Naive thymus-derived CD8-positive, alpha-beta T cell (primary cell): Measurements from ENCODE around the gene INPP5A. TPM values are rescaled to one million over a fixed set of nuclear protein-coding genes. Genes with fewer than 3 reads are reported as not detected.

Source experiments
- ATAC-seq, 2 donors: fragments of 150-1000 bp; cut with Tn5 transposase in 1 of 2; sonication (Bioruptor Pico), chemical (Tn5 transposase) in 1 of 2; 1 replicate in 1 of 2; 2 replicates in 1 of 2; pipeline ENCODE4 v1.10.0; 2021; ENCODE audit warnings: mild to moderate bottlenecking in 2 of 2, moderate library complexity in 2 of 2
- POLR2A ChIA-PET: fragments of 350-600 bp; sonication (Branson Sonifier 250); formaldehyde crosslinking; loops from one replicate; lab custom pipeline; 2021; ENCODE audit warnings: antibody characterized with exemption; lab: Charles Lee
- DNase-seq, 10 donors: peaks; one replicate each; pipeline versions ENCODE4 v3.0.0 to v3.0.0-alpha.2; 2020 to 2022
- H3K27ac Mint-ChIP-seq, 10 donors: one replicate each; pipeline ENCODE4 v1.8.0; 2020 to 2022; ENCODE audit warnings: mild to moderate bottlenecking in 10 of 10, mixed read lengths in 10 of 10, moderate library complexity in 4 of 10, inconsistent platforms in 1 of 10
- H3K27me3 Mint-ChIP-seq, 5 donors: one replicate each; pipeline ENCODE4 v1.8.0; 2021 to 2022; ENCODE audit warnings: mixed read lengths in 5 of 5
- H3K36me3 Mint-ChIP-seq, 3 donors: one replicate each; pipeline ENCODE4 v1.8.0; 2020 to 2022; ENCODE audit warnings: mixed read lengths in 3 of 3, mild to moderate bottlenecking in 2 of 3, inconsistent platforms in 1 of 3
- H3K4me1 Mint-ChIP-seq, 4 donors: one replicate each; pipeline ENCODE4 v1.8.0; 2021 to 2022; ENCODE audit warnings: mixed read lengths in 4 of 4
- H3K4me3 Mint-ChIP-seq, 10 donors: one replicate each; pipeline ENCODE4 v1.8.0; 2020 to 2022; ENCODE audit warnings: mild to moderate bottlenecking in 10 of 10, mixed read lengths in 10 of 10, moderate library complexity in 6 of 10, inconsistent platforms in 1 of 10
- H3K9me3 Mint-ChIP-seq, 9 donors: one replicate each; pipeline ENCODE4 v1.8.0; 2020 to 2022; ENCODE audit warnings: mixed read lengths in 9 of 9, mild to moderate bottlenecking in 3 of 9, inconsistent platforms in 1 of 9, moderate library complexity in 1 of 9
- polyA plus RNA-seq, 3 donors: library from polyadenylated mRNA; unstranded; fragments of 300-500 nt; fragmentation: Illumina TruSeq; gene quantifications; one replicate each; pipeline ENCODE4 v1.2.3, GENCODE V29; 2021
- total RNA-seq, 8 experiments: library from RNA in 2 of 8; stranded (reverse) in 2 of 8; gene quantifications; one replicate each; pipeline ENCODE4 v1.2.3 and lab custom pipeline; 2021 to 2026

Gene INPP5A
- total and polyA plus RNA-seq, 5 experiments from 2014 or later: 0.51 to 33.7 (median 3.9) TPM

DNA sequence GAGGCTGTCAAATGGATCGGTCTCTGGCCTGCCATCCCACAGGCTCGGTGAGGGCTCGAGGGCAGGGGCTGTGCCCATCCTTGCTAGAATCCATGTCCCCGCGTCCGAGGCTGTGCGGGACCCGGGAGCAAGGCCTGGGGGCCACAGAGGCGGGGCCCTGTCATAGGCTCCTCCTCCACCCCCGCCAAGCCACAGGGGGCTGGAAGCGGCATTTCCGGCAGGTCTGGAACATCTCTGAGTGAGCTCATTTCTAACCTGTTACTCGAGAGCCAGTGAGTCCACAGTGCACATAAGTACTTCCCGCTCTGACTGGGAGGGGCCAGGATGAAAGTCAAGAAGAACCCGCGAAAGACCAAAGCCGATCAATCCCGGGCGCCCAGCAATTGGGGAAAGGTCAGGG lies 190.7 kb downstream of the INPP5A start:
- ATAC-seq: no peak
- no peaks in the 10 kb centered on the region for H3K27me3 Mint-ChIP-seq
- no peak overlapping the region for H3K27ac Mint-ChIP-seq
- peaks cover 0 to 4% (median 2%) of the 10 kb centered on the region in 4 donors for H3K4me1 Mint-ChIP-seq
- POLR2A ChIA-PET: no interaction called here
- no peaks in the 10 kb centered on the region for H3K9me3 Mint-ChIP-seq
- H3K36me3 Mint-ChIP-seq: peaks cover 0 to 39% (median 11%) of the 10 kb centered on the region in 3 donors
- DNase-seq: no peak
- H3K4me3 Mint-ChIP-seq: no peak overlapping the region

DNA sequence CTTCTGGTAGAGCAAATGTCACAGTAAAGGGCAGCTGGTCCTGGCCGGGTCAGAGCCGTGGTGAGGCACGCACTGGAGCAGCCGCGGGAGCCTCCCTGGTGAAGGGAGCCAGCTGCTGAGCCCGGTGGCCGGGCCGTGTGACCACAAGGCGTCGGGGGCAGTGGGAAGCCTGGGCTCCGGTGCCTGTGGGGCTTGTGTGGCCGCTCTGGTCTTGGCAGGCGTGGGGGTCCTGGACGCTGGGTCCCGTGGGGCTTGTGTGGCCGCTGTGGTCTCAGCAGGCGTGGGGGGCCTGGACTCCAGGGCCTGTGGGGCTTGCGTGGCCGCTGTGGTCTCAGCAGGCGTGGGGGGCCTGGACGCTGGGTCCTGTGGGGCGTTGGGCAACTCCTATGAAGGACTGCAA lies 191.2 kb downstream of the INPP5A start:
- Mint-ChIP-seq H3K27ac (no peak overlapping the region), H3K36me3 (peaks cover 0 to 39% (median 11%) of the 10 kb centered on the region in 3 donors), H3K27me3 (no peaks in the 10 kb centered on the region), H3K4me3 (no peak overlapping the region), H3K9me3 (no peaks in the 10 kb centered on the region), H3K4me1 (peaks cover 0 to 4% (median 2%) of the 10 kb centered on the region in 4 donors)
- ATAC-seq (no peak), DNase-seq (no peak)
- POLR2A ChIA-PET: no interaction called here

- no peak for DNase-seq
- H3K27me3 Mint-ChIP-seq: no peaks in the 10 kb centered on the region
- H3K4me3 Mint-ChIP-seq: no peak overlapping the region
- H3K27ac Mint-ChIP-seq: peak overlapping the region in 1 of 10 donors; percentile 53
- no peak for ATAC-seq
- H3K9me3 Mint-ChIP-seq: no peaks in the 10 kb centered on the region
- H3K4me1 Mint-ChIP-seq: peaks cover 0 to 4% (median 2%) of the 10 kb centered on the region in 4 donors
- peaks cover 0 to 27% (median 9%) of the 10 kb centered on the region in 3 donors for H3K36me3 Mint-ChIP-seq
- POLR2A ChIA-PET: no interaction called here
Observed at GRCh38 chr10:132729810-132730572, 192.4 kb downstream of the INPP5A start.

- Mint-ChIP-seq H3K9me3 (no peaks in the 10 kb centered on the region), H3K27ac (peak overlapping the region in 1 of 10 donors; percentile 53), H3K36me3 (peaks cover 0 to 22% (median 9%) of the 10 kb centered on the region in 3 donors)
Observed at GRCh38 chr10:132730573-132730953, 193.0 kb downstream of the INPP5A start.

DNA sequence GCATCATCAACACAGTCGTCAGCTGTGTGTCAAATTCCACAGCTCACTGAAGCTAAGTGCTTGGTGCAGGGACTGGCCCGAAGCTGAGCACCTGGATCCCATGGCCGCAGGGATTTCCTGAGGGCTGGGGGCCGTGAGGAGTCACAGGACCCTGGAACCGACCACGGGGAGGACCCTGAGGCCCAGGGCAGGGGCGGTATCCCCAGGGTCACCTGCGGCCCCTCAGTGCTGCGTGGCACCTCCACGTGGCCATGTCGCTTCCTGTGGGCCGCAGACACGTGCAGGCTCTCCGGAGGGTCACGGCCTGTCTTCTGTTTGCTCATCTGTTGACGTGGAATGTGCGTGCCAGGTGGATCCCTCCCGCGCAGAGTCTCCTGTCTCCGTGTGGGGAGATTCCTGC lies 194.9 kb downstream of the INPP5A start:
- Mint-ChIP-seq H3K36me3 (peaks cover 0 to 5% (median 0%) of the 10 kb centered on the region in 3 donors), H3K4me1 (peaks cover 0 to 2% (median 0%) of the 10 kb centered on the region in 4 donors), H3K9me3 (no peaks in the 10 kb centered on the region), H3K27me3 (no peaks in the 10 kb centered on the region), H3K4me3 (no peak overlapping the region), H3K27ac (no peak overlapping the region)
- ATAC-seq: no peak
- POLR2A ChIA-PET: no interaction called here
- no peak for DNase-seq

More at GRCh38 chr10:132730573-132730953, 193.0 kb downstream of the INPP5A start:
- ATAC-seq (no peak), DNase-seq (no peak)
- Mint-ChIP-seq H3K4me3 (no peak overlapping the region), H3K27me3 (no peaks in the 10 kb centered on the region), H3K4me1 (peaks cover 0 to 4% (median 2%) of the 10 kb centered on the region in 4 donors)
- POLR2A ChIA-PET: no interaction called here

DNA sequence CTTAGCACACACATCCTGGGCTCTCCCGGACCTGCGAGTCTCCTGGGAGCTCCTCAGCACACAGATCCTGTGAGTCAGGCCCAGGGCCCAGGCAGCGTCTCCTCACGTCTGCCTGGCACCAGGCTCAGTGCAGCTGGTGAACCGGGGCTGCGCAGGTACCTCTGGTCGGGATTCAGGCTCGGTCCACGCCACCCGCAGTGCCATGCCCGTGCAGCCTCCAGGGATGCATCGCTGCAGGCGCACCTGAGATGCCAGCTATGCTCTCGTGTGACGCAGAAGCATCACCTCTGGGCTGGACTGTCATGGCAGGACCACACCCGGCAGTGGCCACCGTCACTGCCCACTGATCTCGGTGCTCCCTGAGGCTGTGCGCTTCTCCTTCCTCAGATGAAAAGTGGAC lies 196.3 kb downstream of the INPP5A start:
- peaks cover 0 to 5% (median 0%) of the 10 kb centered on the region in 3 donors for H3K36me3 Mint-ChIP-seq
- ATAC-seq (no peak), DNase-seq (no peak)
- no peaks in the 10 kb centered on the region for H3K27me3 Mint-ChIP-seq
- no peaks in the 10 kb centered on the region for H3K9me3 Mint-ChIP-seq
- POLR2A ChIA-PET: no interaction called here
- no peak overlapping the region for H3K4me3 Mint-ChIP-seq
- no peak overlapping the region for H3K27ac Mint-ChIP-seq
- peaks cover 0 to 2% (median 0%) of the 10 kb centered on the region in 4 donors for H3K4me1 Mint-ChIP-seq

DNA sequence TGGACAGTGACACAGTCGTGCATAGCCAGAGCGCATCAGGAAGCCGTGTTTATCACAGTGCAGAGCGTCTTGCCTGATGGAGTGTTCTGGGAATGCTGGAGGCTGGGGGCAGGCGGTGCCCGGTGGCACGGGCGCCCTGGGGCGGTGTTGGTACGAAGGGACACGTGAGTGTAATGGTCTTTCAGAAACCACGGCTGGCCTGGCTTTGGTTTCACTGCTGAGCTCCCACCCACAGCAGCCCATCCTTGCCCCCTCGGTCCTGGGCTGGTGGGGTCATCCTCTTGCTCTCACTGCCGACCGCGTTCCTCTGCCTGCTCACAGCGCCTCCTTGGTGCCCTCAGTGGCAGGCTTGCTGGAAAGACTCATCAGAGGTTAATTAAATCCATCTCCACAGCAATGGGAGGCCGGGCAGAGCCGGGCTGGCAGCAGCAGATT lies 197.8 kb downstream of the INPP5A start:
- H3K9me3 Mint-ChIP-seq: no peaks in the 10 kb centered on the region
- peaks cover 0 to 2% (median under 1%) of the 10 kb centered on the region in 4 donors for H3K4me1 Mint-ChIP-seq
- DNase-seq (no peak), ATAC-seq (no peak)
- POLR2A ChIA-PET: no interaction called here
- peaks cover 0 to 8% (median 0%) of the 10 kb centered on the region in 3 donors for H3K36me3 Mint-ChIP-seq
- no peak overlapping the region for H3K27ac Mint-ChIP-seq
- no peak overlapping the region for H3K4me3 Mint-ChIP-seq
- no peaks in the 10 kb centered on the region for H3K27me3 Mint-ChIP-seq

DNA sequence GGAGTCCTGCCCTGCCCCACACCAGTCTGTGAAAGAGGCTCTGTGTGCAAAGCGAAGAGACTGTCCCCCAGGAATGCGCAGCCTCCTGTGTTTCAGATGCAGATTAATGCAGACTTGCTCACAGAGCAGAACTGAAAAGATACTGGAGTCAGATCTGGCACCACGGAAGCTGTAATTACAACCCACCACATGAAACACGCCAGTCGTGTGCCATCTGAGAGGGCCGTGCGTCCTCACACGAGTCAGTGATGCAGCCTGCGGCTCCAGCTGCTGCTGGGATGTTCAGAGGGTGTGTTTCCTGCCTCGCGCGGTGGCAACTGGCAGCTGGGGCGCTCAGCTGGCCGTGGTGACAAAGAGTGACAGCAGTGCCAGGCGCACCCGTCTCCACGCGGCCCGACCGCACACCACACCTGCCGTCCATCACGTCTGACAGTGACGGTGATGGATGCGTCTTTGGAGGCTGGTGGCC lies 198.4 kb downstream of the INPP5A start:
- H3K36me3 Mint-ChIP-seq: peaks cover 0 to 10% (median 0%) of the 10 kb centered on the region in 3 donors
- no peak overlapping the region for H3K27ac Mint-ChIP-seq
- no peak overlapping the region for H3K4me3 Mint-ChIP-seq
- no peaks in the 10 kb centered on the region for H3K9me3 Mint-ChIP-seq
- DNase-seq (no peak), ATAC-seq (no peak)
- POLR2A ChIA-PET: no interaction called here
- H3K4me1 Mint-ChIP-seq: peaks cover 0 to 2% (median under 1%) of the 10 kb centered on the region in 4 donors
- no peaks in the 10 kb centered on the region for H3K27me3 Mint-ChIP-seq

DNA sequence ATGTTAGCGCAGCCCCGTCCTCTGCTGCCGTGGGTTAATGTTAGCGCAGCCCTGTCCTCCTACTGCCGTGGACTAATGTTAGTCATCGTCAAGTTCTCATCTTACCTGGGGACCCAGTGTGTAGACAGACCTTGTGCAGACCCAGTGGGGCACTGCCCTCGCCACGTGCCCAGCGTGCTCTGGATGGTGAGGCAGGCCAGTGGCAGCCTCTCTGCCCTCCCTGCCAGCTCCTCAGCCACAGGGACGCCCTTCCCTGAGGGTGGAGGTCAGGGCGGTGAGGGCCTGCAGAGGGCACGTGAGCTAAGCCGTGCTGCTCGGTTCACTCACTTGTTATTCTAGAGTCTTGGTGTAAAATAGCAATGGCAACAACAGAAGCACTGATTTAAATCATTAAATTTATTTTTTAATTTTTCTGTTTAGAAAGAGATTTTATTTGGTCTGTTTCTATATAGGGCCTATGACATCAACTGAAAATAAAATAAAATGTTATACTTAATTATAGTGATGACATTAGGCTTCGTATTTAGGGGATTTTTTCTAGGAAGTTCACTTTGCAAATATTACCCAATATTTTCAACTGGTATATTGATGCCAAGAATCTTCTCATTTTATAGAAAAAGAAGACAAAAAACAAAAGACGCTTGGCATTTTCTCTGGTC lies 199.9 kb downstream of the INPP5A start:
- DNase-seq (no peak), ATAC-seq (no peak)
- Mint-ChIP-seq H3K9me3 (no peaks in the 10 kb centered on the region), H3K27ac (no peak overlapping the region), H3K4me3 (no peak overlapping the region), H3K4me1 (peaks cover 0 to 2% (median 0%) of the 10 kb centered on the region in 4 donors), H3K27me3 (no peaks in the 10 kb centered on the region), H3K36me3 (peaks cover 0 to 10% (median 0%) of the 10 kb centered on the region in 3 donors)
- POLR2A ChIA-PET: no interaction called here

- DNase-seq: no peak
- no peaks in the 10 kb centered on the region for H3K27me3 Mint-ChIP-seq
- no peaks in the 10 kb centered on the region for H3K9me3 Mint-ChIP-seq
- H3K4me3 Mint-ChIP-seq: no peak overlapping the region
- no peak for ATAC-seq
- H3K36me3 Mint-ChIP-seq: peaks cover 0 to 9% (median 0%) of the 10 kb centered on the region in 3 donors
- no peak overlapping the region for H3K27ac Mint-ChIP-seq
- POLR2A ChIA-PET: no interaction called here
- peaks cover 0 to 2% (median 0%) of the 10 kb centered on the region in 4 donors for H3K4me1 Mint-ChIP-seq
Observed at GRCh38 chr10:132738454-132739224, 201.1 kb downstream of the INPP5A start.

DNA sequence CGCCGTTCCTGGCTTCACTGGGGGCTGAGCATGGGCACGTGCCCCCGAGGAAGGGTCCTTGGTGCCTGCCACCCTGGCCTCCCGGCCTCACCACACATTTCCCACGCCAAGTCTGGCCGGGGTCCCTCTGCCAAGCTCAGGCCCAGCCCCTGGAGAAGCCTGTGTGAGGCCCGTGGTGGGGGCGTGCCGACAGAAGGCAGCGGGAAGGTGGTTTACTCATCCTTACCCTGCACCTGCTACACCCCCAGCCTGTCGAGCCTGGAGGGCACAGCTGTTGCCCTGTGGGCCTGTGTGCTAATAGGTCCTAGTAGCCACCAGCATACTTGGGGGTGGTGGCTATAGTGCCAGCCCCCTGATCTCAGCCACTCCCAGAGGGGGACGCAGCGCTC lies 201.6 kb downstream of the INPP5A start:
- no peaks in the 10 kb centered on the region for H3K27me3 Mint-ChIP-seq
- H3K27ac Mint-ChIP-seq: no peak overlapping the region
- H3K9me3 Mint-ChIP-seq: no peaks in the 10 kb centered on the region
- H3K4me3 Mint-ChIP-seq: no peak overlapping the region
- no peak for DNase-seq
- POLR2A ChIA-PET: no interaction called here
- H3K36me3 Mint-ChIP-seq: peaks cover 0 to 8% (median 0%) of the 10 kb centered on the region in 3 donors
- H3K4me1 Mint-ChIP-seq: peaks cover 0 to 2% (median 0%) of the 10 kb centered on the region in 4 donors
- no peak for ATAC-seq

GRCh38 chr10:132740588-132740987 lies 203.0 kb downstream of the INPP5A start:
- no peak for DNase-seq
- H3K27ac Mint-ChIP-seq: no peak overlapping the region
- peaks cover 0 to 2% (median 0%) of the 10 kb centered on the region in 4 donors for H3K4me1 Mint-ChIP-seq
- peaks cover 0 to 8% (median 0%) of the 10 kb centered on the region in 3 donors for H3K36me3 Mint-ChIP-seq
- ATAC-seq: no peak
- POLR2A ChIA-PET: no interaction called here
- no peaks in the 10 kb centered on the region for H3K9me3 Mint-ChIP-seq
- no peak overlapping the region for H3K4me3 Mint-ChIP-seq
- no peaks in the 10 kb centered on the region for H3K27me3 Mint-ChIP-seq
